HG02981 (cell line): ENCODE data around the gene TBC1D16.

Source experiments
- ATAC-seq: cut with Tn5 transposase; IDR thresholded peaks from one replicate; pipeline ENCODE4 v1.9.1; 2021; ENCODE audit warnings: mild to moderate bottlenecking, moderate library complexity; ENCODE audit not compliant: unreplicated experiment

Gene TBC1D16

GRCh38 chr17:79916991-79917901 is 118.4 kb downstream of the TBC1D16 start:
- no peak for ATAC-seq

GRCh38 chr17:79916506-79916905 is 119.2 kb downstream of the TBC1D16 start:
- ATAC-seq = no peak

- ATAC-seq = no peak
These were observed 119.7 kb downstream of the TBC1D16 start for GRCh38 chr17:79915850-79916430.

GRCh38 chr17:79914813-79915740 is 120.6 kb downstream of the TBC1D16 start:
- ATAC-seq = no peak

- ATAC-seq = no peak
These were observed 121.5 kb downstream of the TBC1D16 start for GRCh38 chr17:79913896-79914812.

- no peak for ATAC-seq
These were observed 122.2 kb downstream of the TBC1D16 start for GRCh38 chr17:79913451-79913850.

- ATAC-seq = no peak
These were observed 122.9 kb downstream of the TBC1D16 start for GRCh38 chr17:79912552-79913330.

- ATAC-seq = no peak
These were observed 124.0 kb downstream of the TBC1D16 start for GRCh38 chr17:79911430-79912399.

- no peak for ATAC-seq
These were observed 124.7 kb downstream of the TBC1D16 start for GRCh38 chr17:79910985-79911361.

GRCh38 chr17:79909121-79909520 is 126.6 kb downstream of the TBC1D16 start:
- ATAC-seq = no peak

- ATAC-seq = no peak
These were observed 127.8 kb downstream of the TBC1D16 start for GRCh38 chr17:79907850-79908249.

- ATAC-seq = no peak
These were observed 128.4 kb downstream of the TBC1D16 start for GRCh38 chr17:79907217-79907715.

- ATAC-seq = no peak
These were observed 129.8 kb downstream of the TBC1D16 start for GRCh38 chr17:79905832-79906231.

- ATAC-seq = no peak
These were observed 130.8 kb downstream of the TBC1D16 start for GRCh38 chr17:79904865-79905264.

GRCh38 chr17:79902146-79902791 is 133.4 kb downstream of the TBC1D16 start:
- ATAC-seq = no peak

- no peak for ATAC-seq
These were observed 134.5 kb downstream of the TBC1D16 start for GRCh38 chr17:79901131-79901530.

- no peak for ATAC-seq
These were observed 136.1 kb downstream of the TBC1D16 start for GRCh38 chr17:79899584-79899983.
